ENCODE measurements around the gene CNOT9. TPM values are rescaled to one million over a fixed set of nuclear protein-coding genes. Genes with fewer than 3 reads are reported as not detected.

Gene CNOT9
- total and polyA plus RNA-seq, 12 donors, result 15.7 to 28.2 (median 20.5) TPM

- ATAC-seq, result no peak
- WGBS, 2 donors, result 94 to 96% methylated on average over 4 of the region's 4 CpGs
- DNase-seq, result no peak
- no peaks in the 10 kb centered on the region for H3K27me3 ChIP-seq
- intact Hi-C loops (cut with DNase I), result no loop called here
- H3K4me1 ChIP-seq, result peaks cover 0 to 17% (median 5%) of the 10 kb centered on the region in 9 donors
- H3K4me3 ChIP-seq, result no peak overlapping the region
- no peaks in the 10 kb centered on the region for H3K9me3 ChIP-seq
- H3K36me3 ChIP-seq, result no peaks in the 10 kb centered on the region
- TF ChIP-seq CTCF (IDR thresholded peaks at IDR 0.05), result no peak
- H3K27ac ChIP-seq, result no peak overlapping the region
Observed at GRCh38 chr2:218626369-218626768, 57.7 kb downstream of the CNOT9 start.

DNA sequence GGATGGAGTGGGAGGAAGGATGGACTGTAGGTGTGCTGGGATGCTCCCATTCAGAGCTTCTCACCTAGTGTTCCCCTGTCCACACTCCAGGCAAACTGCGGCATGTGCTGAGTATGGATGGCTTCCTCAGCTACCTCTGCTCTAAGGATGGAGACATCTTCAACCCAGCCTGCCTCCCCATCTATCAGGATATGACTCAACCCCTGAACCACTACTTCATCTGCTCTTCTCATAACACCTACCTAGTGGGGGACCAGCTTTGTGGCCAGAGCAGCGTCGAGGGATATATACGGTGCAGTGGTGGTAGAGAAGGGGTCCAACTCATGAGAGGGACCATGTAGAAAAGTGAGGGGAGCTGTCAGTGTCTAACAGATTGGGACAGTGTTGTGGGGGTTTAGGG, 59.3 kb downstream of the CNOT9 start:
- Histone ChIP-seq H3K4me1 (peaks cover 0 to 12% (median 0%) of the 10 kb centered on the region in 9 donors), H3K36me3 (peaks cover 0 to 9% (median 0%) of the 10 kb centered on the region in 9 donors), H3K4me3 (no peak overlapping the region), H3K9me3 (no peaks in the 10 kb centered on the region), H3K27ac (no peak overlapping the region), H3K27me3 (no peaks in the 10 kb centered on the region)
- TF ChIP-seq CTCF (IDR thresholded peaks at IDR 0.05), result no peak
- WGBS, 2 donors, result 95 to 97% methylated on average over 4 of the region's 4 CpGs
- intact Hi-C loops (cut with DNase I), result no loop called here
- ATAC-seq (no peak), DNase-seq (no peak)

DNA sequence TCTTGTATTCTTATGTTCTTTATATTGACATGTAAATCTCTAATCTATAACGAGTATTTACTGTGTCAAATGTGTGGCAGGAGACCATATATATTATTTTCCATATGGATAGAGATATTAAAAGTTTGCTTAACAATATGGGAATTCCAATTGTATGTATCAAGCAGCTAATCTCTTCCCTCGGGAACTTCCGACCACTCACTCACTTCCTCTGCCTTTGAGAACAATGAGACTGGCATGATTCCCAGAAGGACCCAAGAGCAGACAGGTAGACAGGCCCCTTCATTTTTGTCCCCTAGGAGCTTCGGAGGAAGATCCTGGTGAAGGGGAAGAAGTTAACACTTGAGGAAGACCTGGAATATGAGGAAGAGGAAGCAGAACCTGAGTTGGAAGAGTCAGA, 63.2 kb downstream of the CNOT9 start:
- intact Hi-C loops (cut with DNase I), result no loop called here
- Histone ChIP-seq H3K27ac (peak overlapping the region in 3 of 10 donors; percentile 24 to 44 (median 39)), H3K36me3 (peaks cover 0 to 46% (median 26%) of the 10 kb centered on the region in 9 donors), H3K9me3 (no peaks in the 10 kb centered on the region), H3K27me3 (no peaks in the 10 kb centered on the region), H3K4me3 (no peak overlapping the region), H3K4me1 (peaks cover 0 to 12% (median 0%) of the 10 kb centered on the region in 9 donors)
- TF ChIP-seq CTCF (IDR thresholded peaks at IDR 0.05), result no peak
- WGBS, 2 donors, result 44 to 47% methylated on average over 4 of the region's 4 CpGs
- DNase-seq (peak in 1 of 2 donors; percentile 18), ATAC-seq (peak in 3 of 8 donors; percentile 39 to 77 (median 72))

GRCh38 chr2:218635719-218636118, 67.1 kb downstream of the CNOT9 start:
- Histone ChIP-seq H3K36me3 (peaks cover 0 to 85% (median 61%) of the 10 kb centered on the region in 9 donors), H3K4me3 (no peak overlapping the region), H3K9me3 (no peaks in the 10 kb centered on the region), H3K4me1 (peaks cover 0 to 12% (median 0%) of the 10 kb centered on the region in 9 donors), H3K27ac (no peak overlapping the region), H3K27me3 (no peaks in the 10 kb centered on the region)
- no peak for DNase-seq
- TF ChIP-seq CTCF (IDR thresholded peaks at IDR 0.05), result no peak
- WGBS, 2 donors, result 86 to 89% methylated on average over 5 of the region's 5 CpGs
- no peak for ATAC-seq
- intact Hi-C loops (cut with DNase I), result no loop called here

Measured in heart right ventricle (tissue), 16 donors.